GM19035 (cell line): ENCODE results near the gene DAB2IP.
A peak's percentile ranks its signal among the peaks of the same experiment; 100 is the strongest.

Source experiments
- ATAC-seq: cut with Tn5 transposase; IDR thresholded peaks from one replicate; pipeline ENCODE4 v1.9.1; 2021; ENCODE audit not compliant: unreplicated experiment

The DAB2IP gene

DNA sequence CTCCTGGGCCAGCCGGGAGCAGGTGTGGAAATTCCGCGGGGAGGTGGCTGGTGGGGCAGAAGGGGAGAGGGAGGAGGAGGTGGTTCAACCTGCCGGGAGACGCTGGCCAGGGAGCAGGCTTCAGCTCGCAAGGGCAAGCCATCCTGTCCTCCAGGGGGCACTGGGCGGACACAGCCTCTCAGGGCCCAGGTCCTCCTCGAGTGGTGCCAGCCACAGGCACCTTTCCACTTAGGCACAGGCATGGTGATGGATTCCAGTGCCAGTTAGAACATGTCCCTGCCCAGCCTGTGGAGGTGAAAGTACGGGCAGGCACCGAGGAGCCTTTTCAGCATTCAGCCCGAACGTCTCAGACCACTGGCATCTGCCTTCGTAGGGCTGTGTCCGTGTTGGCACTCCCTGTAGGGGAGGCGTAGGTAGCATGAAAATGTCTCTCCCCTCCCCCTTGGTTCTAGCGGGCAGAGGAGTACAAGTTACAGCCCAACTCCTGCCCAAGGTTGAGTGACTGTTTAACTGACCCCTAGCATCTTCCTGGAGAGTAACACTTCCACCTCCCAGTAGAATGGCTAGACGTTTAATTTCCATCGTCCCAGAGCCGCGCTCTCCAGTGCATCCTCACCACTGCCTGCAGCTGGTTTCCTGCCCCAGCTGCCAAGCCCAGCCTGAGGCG lies 48.9 kb downstream of the DAB2IP start:
- ATAC-seq = no peak

DNA sequence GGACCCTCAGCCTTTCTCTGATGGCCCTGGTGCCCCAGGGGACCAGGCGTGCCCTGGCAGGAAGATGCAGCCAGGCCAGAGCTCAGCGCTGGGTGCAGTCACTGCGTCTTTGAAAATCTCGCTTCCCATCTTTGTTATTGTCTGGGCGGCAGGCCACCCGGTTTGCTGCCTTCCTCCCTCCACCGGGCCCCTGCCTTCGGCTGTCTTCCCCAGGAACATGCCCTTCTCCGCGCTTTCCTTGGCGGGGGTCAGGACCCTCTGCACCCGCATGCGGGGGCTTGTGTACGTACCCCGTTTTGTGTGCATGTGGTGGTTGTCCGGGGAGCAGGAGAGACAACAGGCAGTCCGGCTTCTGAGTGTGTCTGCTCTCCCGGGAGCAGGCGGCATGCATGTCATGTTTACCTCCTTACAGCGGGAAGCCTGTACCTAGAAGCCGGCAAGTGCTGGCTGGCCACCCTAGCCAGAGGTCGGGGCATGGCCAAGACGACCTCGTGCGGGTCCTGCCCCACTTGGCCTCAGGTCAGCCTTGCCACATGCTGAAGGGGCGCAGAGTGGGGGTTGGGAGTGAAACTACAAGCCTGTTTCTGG lies 49.5 kb downstream of the DAB2IP start:
- ATAC-seq = no peak

DNA sequence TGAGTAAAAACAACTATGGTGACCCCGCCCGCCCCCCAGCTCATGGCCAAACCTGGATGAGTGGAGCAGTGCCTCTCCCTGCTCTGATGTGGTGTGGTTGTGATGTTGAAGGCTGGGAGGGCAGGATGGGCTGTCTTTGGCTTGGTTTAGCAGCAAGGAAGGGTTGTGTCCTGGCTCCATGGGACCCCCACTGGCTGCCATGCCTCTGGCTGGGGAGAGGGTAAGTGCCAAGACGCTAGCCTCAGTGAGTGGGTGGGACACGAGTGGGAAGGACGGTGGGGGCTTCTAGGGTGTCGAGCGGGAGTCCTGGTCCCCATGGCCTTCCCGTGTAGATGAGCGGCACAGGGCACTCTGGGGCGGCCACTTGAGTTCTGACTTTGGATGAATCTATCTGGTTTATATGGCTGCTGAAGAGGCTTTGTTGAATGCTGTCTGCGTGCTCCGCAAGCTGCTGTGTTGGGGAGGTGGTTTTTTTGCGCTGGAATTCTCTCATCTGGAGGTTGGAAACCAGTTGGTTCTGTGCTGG lies 50.4 kb downstream of the DAB2IP start:
- no peak for ATAC-seq

DNA sequence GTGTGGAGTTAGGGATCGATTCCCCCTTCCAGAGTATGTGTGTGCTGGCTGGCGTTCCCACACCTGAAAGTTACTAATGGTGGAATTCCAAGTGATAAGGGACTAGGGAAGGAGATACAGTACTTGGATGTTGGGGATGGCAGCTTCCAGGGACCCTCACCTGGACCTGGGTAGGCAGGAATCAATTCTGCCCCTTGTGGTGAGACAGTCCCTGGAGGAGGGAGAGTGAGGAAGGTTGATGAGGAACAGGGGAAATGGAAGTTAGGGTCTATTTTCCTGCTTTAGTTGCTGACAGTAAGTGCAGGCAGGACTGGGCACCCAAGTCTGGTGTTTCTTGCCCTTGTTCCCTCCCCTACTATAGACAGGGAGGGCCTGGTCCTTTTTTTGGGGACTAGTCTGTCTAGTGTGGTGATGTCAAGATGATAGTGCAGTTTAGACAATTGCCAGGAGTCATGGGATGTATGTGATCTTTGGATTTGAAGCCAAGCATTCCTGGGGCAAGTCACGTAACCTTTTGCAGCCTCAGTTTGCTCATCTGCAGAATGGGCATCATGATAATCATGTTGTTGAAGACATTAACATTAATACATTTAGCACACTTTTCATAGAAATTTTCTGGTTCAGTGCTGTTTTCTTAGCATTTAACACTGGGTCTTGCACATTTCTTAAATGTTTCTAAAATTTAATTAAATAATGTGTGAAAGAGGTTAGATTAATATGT lies 51.7 kb downstream of the DAB2IP start:
- no peak for ATAC-seq

DNA sequence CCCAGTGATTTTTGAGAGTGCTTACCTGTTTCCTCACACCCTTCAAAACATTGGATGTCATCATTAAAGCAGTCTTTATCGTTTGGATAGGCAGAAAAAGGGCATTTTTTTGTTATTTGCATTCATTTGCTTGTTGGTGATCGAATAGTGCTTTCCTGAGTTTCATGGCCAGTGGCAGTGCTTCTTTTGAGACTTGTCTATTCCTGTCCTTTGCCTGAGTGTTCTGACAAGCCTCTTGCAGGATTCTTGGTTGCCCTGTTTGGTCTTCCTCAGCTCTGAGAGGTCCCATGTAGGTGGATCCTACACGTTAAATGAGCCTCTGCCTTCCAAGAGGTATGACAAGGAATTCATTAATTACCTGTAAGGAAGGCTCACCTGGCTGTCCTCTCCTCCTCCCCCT lies 52.8 kb downstream of the DAB2IP start:
- no peak for ATAC-seq

DNA sequence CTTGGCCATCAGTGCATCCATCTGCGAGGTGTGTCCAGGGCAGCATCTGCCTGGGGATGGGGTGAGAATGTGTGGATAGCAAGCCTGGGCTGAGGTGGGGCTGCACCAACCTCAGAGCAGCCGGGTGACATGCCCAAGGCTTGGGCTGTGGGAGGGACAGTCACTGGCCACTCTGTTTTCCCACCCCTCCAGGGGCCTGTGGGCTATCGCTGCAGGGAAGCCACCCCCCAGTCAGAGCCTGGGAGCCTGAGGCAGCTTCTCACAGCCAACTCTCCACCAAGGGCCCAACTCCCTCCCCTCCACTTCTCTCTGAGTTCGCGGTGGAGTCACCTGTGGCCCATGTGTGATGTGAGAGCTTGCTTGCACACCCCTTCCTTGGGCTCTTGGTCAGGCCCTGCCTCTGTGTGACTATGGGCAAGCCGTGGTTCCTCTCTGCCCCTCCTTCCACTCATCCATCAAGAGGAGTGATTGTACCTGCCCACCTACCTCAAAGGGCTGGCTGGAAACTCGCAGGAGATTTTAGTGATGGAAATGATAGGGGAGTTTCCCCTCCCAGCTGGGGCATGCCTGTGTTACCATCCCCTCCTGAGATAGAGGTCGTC lies 54.8 kb downstream of the DAB2IP start:
- ATAC-seq = no peak

DNA sequence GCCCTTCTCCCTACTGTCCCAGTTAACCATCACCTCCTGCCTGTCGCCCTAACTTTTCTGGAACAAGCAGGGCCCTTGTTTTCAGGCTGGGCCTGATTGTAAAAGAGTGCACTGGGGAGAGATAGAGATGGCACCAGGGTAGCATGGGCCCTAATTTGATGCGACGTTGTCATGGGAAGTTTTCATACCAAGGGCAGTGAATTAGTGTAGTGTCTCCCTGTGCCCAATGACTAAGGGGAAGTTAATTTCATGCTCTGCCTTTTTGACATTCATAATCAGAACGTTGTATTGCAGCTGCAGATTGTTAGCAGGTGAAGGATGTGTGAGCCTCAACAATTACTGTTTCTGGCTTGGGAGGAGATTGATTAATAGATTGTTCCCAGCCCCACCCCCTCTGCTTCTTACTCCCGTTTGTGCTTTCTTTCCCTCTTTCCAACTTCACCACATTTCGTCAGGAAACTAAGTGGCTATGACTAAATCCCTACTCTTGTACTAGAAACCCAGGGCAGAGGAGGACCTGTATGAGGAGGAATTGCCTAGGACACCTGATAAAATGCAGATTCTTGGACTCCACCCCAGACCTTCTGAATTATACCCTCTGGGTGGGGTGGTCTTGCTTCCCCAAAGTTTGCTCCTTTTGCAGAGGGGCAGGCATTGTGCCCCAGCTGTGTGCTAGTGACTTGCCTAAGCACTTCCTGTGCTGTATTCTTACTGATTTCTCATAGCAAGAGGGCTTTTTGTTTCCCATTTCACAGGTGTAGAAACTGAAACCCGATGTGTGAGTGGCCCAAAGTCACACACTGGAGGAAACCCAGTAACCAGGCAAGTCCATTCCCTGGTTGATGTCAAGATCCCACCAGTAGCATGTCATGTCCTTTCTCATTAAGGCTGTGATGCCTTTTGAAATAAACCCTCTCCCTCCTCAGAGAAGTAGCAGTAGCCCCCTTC lies 56.3 kb downstream of the DAB2IP start:
- ATAC-seq = peak; percentile 95

DNA sequence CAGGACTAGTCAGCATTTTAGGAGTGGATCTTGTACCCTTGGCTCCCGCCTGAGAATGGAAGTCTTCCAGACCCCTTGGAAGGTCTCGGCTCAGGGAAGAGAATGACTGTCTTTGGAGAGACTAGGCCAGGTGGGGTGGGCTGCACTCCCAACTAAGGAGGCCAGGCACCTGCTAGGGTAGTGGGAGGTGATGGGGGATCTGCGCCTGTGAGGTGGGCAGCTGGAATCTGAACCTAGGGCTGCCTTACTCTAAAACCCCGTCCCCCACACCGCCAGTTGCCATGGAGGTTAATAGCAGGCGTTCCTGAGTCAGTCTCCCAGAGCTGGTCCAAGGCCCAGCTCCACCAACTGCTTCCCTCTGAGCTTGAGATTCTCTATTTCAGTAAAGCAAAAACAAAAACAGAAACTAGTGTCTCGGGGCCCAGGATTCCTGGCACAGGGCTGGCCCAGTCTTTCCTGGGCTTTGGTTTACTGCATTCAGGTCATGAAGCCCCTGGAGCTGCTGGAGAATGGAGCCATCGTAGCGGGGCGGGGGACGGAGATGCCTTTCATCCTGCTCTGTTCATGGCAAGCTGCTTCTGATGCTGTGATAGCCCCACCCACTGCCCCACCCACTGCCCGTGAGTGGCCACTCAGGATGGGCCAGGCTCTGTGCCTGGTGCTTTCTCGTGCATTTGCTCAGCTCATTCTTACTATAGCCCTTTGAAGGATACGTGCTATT lies 57.5 kb downstream of the DAB2IP start:
- ATAC-seq = no peak

DNA sequence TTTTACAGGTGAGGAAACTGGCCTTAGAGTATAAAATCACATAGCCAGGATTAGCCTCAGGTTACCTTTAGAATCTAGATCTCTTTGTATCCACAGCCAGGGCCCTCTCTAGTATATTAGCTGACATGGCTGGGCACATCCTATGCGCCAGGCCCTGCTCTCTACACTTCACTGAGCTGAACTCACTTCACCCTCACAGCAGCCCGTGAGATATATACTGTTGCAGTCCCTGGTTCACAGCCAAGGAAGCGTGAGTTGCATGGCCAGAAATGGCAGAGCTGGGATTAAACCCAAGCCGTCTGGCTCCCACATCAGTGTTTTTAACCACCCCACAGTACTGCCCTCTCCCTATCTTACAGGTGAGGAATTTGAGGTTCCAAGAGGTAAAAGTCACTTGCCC lies 58.4 kb downstream of the DAB2IP start:
- ATAC-seq = no peak

DNA sequence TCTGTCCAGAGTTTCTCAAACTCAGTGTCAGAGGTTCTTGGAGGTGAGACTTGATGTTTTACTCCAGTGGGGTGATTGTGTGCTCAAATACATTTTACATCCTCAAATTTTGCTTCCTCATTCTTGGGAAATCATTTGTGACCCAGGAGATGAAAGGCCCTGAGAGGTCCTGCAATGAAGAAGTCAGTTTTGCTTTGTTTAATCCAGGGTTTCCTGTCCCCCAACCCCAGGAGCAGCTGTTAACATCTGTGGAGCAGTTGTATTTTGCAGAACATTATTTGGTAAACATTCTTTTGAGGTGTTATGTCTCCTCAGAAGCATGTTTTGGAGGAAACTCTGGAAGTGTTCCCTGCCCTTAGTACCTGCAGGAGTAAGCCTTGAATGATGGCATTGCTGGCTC lies 59.8 kb downstream of the DAB2IP start:
- ATAC-seq = no peak

DNA sequence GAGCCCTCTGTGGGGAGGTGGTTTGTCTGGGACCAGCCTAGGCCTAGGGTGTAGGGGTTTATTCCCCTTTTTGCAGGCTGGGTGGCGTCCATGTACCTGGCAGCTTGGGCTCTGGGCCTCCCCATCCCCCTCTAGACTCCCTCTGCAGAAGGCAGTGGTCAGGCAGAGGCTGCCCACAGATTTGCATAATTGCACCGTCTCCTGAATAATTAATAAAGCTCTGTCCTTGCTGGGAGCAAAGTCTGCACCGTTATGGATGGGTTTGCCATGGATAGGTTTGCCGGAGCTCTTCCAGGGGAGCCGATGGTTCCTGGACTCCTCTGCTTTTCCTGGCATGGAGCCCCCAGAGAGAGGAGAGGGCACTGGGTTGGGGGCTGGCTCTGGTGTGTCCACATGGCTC lies 60.4 kb downstream of the DAB2IP start:
- ATAC-seq = no peak

DNA sequence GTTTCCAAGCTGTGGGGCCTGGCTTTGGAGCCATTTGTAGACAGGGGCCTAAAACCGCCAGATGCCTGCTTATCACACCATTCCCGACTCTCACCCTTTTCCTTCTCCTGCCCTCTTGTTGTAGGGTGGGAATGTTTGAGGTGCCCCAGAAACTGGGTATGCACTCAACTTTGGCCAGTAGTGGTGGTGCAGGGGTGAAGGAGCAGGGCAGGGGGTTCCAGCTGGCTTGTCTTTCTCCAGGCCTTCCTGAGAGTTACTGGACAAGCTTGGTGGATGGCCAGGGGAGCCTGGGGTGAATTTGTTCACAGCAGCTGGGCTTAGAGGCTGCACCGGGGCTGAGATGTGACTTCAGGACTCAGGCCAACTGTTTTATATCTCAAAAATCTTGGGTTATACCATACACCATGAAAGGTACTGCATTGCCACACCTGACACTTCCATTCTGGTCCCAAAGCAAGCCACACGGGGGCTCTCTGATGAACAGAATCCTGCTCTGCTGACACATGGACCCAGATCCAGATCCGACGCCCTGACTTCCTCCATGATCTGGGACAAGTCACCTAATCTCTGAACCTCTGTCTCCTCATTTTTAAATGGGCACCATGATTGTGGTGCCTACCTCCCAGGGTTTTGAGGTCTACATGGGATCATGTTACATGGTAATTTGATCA lies 62.1 kb downstream of the DAB2IP start:
- ATAC-seq = no peak

DNA sequence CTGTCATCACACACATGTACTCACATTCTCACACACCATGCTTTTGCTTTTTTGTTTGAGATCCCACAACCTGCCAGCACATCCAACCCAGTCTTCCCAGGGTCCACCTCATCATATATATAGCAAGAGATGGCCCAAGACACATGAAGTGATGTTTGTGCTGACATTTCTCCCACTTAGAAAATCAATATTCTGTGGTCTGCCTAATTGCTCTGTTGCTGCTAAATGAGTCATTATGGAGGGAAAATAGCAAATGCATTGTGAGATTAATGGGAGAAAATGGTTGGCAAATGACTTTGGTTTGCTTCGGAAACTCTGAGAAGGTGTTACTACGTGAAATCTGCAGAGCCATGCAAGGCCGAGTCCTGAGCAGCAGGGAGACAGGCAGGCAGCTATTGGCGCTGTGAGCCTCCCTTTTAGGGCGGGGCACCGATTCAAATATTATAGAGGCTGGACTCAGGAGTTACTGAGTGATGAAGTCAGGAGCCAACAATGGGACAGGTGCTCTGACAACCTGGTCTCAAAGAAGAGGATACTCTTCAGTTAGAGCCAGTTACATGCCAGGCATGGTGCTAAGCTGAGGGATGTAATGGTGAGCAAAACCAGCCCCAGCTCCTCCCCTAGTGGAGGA lies 62.8 kb downstream of the DAB2IP start:
- no peak for ATAC-seq

DNA sequence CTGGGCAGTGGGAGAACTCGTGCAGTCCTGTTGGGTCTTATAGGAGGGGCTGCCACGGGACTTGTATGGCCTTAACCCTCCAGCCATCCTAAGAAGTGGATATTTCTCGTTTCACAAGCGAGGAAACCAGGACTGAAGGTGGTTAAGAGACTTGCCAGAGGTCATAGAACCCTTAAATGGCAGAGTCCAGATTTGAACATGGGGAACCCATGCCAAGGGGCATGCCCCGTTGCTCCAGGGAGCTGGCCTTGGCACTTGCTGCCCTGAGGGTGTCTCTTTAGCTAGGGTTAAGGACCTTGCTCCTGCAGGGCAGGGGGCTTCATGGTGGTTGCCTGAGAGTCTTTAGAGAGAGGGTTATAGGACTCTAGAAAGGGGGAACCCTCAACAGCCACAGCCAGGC lies 63.4 kb downstream of the DAB2IP start:
- no peak for ATAC-seq

DNA sequence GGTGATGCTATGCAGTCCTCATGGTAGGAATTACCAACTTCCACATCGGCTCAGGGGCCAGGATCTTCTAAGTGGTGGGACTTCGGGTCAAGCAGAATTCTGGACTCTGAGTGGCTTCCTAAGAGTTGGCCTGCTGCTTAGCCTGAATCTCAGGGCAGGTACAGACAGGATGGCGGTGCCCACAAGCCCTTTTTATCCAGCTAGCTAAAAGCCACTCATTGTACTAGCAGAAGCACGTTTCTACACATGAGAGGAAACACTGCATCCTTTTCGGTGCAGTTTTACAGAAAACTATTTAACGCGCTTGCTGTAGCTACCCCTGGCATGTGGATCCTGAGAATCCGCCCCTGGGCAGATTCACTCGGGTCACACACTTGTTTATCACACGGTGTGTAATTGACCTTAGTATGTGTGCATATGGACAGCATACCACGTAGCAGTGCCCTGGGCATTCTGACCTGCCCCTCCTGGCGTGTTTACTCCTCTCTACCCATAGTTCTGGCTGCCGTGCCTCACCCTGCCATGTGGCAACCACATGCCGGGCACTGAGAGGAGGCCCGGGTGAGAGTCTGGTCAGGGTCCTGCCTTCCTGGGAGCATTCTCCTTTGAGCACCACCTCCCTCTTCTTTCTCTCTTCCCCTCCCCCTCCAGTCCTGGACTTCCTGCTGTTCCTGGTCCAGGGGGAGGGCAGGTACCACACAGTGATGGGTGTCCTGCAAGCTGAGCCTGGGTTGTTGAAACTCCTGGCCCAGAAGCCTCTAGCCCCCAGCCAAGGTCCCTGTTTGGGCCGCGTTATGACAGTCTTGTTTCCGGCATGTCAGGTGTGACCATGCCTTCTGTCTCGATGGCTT lies 65.9 kb downstream of the DAB2IP start:
- ATAC-seq = no peak

DNA sequence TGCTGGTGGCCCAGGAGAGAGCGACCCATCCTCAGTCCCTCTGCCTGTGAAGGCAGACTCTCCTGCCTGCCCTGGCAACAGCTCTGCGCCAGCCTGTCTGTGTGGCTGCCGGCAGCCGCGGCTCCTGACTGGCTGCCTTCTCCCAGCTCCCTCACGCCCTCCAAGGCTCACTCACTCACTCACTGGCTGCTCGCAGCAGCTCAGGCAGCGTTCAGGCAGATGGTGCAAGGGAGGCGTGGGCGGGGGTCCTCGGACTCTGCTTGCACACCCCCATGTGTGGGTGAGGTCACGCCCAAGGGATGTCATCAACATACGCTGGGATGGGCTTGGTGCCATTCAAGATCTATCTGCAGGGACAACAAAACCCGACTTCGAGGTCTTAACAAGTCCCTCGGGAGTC lies 66.7 kb downstream of the DAB2IP start:
- ATAC-seq = no peak

DNA sequence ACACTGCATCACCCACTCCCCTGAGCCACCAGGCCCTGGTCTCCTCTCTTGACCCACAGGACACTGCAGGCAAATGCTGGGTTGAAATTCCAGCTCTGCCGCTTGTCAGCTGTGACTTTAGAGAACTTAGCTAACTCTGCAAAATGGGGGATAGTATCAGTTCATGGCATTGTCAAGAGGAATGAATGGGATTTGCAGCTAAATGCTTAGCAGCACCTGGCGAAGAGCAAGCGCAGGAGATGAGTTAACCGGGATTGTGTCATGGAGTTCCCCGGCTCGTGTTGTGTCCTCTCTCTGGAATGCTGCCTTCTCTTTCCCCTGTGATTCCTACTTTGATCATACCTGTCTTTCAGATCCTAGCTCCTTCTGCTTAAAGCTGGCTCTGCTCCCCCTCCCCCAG lies 67.1 kb downstream of the DAB2IP start:
- ATAC-seq = no peak
